HG03039 (cell line): ENCODE measurements around the gene FRY.
A peak's percentile ranks its signal among the peaks of the same experiment; 100 is the strongest.

Experiments used
- ATAC-seq: cut with Tn5 transposase; IDR thresholded peaks from one replicate; pipeline ENCODE4 v1.9.1; 2021; ENCODE audit warnings: mild to moderate bottlenecking, moderate library complexity; ENCODE audit not compliant: unreplicated experiment

Gene FRY

GRCh38 chr13:32254416-32254815 lies 222.8 kb downstream of the FRY start:
- no peak for ATAC-seq

DNA sequence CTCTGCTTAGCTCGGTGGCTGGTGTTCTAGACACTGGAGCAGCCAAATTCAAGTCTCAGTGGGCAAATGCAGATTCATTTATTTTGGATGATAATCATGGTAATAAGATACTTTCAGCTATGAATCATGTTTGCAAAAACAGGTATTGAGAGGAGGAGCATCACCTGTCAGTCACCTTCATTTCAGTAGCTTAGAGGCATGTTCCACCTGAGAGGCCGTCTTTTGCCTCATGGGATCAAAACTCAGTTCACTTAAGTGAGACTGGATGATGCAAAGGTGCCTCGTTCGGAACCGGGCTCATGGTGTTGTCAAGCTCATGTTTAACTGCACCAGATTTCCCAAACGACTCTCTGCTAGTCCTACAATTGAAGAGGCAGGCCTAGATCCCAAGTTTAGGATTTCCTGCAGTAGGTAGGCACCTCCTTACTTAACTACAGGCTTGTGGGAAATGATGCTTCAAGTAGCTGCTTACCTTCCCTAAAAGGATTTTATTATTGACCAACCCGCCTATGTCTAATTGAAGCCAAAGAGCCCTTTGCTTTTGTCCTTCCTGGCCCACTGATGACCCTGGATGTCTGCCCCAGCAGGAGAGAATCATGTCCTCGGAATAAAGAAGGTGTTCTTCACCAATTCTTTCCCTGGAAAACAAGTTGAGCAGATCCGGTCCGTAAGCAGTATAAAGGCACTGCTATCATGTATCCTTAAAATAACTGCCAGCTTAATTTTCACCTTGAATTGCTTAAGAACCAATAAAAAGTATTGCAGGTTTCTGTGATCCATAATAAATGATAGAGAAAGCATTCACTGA lies 223.5 kb downstream of the FRY start:
- ATAC-seq = no peak

- ATAC-seq = no peak
Observed at GRCh38 chr13:32255724-32256109, 224.1 kb downstream of the FRY start.

DNA sequence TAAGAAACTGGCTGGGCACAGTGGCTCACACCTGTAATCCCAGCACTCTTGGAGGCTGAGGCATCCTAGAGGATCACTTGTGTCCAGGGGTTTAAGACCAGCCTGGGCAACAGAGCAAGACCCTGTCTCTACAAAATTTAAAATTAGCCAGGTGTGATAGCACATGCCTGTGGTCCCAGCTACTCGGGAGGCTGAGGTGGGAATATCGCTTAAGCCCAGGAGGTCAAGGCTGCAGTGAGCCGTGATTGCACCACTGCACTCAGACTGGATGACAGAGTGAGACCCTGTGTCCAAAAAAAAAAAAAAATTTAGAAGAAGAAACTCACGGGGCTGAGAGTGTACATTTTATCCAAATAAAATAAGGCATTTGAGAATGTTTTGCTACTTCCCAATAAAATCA lies 224.7 kb downstream of the FRY start:
- ATAC-seq = no peak

GRCh38 chr13:32257649-32258048 lies 226.1 kb downstream of the FRY start:
- ATAC-seq = no peak

GRCh38 chr13:32259116-32259515 lies 227.5 kb downstream of the FRY start:
- ATAC-seq = no peak

- no peak for ATAC-seq
Observed at GRCh38 chr13:32261567-32261966, 230.0 kb downstream of the FRY start.

- ATAC-seq = no peak
Observed at GRCh38 chr13:32262165-32262564, 230.6 kb downstream of the FRY start.

GRCh38 chr13:32262619-32263018 lies 231.0 kb downstream of the FRY start:
- ATAC-seq = no peak

DNA sequence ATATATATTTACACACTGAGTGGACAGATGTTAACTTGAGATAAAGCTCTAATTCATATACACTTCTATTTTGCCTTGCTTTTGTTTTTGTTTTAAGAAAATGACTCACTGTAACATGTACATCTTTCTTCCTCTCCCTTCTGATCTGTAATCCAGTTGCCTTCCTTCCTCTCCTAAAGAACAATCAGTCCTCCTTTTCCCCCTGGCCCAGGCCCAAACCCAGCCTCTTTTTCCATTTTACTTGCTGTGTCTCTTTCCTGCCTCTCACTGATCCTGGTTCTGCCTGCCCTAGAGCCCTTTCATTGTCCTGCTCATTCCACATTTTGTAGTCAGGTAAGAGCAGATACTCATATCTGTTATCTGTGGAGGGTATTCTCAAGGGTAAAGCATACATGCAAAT lies 232.8 kb downstream of the FRY start:
- no peak for ATAC-seq

DNA sequence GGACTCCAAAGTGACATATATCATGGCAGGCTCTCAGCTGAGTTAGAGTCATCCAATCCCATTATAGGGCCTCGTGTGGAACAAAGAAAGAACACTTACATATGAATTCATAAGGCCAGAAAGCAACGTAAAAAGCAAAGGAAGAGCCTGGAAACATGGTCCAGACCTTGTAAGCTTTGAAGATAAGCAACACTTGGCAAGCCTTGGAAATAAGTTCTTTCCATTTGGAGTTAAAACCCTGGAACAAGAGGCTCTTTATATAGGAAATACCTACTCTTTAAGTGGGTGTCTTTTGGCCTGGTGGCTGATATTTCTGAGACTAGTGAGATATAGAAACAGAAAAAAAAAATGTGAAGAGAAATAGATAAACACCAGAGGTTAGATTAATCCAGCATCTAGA lies 234.2 kb downstream of the FRY start:
- no peak for ATAC-seq

DNA sequence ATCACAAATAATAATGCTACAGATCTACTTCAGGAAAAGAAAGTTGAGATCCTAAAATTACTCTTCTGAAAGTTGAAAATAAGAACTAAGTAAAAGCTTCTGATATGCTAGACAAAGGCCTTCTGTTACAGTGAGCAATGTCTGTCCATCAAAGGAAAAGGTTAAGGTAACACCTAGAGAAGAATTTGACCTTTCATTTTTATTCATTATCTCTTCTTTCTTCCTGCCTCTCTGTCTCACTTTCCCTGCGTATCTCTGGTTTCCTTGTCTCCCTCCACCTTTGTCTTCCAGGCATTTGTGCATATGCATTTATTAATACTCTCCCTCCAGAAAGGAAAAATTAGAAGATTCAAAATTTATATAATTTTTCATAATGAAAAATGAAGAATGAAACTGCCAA lies 234.6 kb downstream of the FRY start:
- no peak for ATAC-seq

GRCh38 chr13:32267836-32268439 lies 236.4 kb downstream of the FRY start:
- ATAC-seq = peak; percentile 92

DNA sequence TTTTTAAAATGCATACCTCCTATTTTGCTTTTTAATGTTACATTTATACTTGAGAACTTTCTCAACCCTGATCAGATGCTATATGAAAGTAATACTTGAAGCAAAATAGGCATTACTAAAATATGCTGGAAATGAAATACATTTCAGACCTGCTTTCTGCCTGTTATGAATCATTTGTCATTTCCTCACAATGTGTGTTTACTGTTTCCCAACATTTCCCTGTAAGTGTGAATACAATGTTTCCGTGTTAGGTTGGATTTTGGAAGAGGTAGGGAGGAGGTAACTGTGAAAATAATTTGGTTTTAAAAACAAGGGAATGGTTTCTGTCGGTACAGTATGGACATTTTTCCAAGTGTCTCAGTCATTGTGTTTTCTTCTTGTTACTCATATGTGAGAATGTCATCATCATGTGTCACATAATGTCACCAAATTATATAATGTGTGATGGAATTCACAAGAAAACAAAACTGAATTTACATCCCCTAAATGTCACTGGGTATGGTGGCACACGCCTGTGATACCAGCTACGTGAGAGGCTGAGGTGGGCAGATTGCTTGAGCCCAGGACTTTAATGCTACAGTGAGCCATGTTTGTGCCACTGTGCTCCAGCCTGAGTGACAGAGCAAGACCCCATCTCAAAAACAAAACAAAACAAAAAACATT lies 240.6 kb downstream of the FRY start:
- ATAC-seq = no peak

GRCh38 chr13:32277839-32278238 lies 246.3 kb downstream of the FRY start:
- no peak for ATAC-seq

- no peak for ATAC-seq
Observed at GRCh38 chr13:32278426-32278825, 246.9 kb downstream of the FRY start.

GRCh38 chr13:32281096-32281495 lies 249.5 kb downstream of the FRY start:
- no peak for ATAC-seq

- ATAC-seq = no peak
Observed at GRCh38 chr13:32282096-32282711, 250.6 kb downstream of the FRY start.

DNA sequence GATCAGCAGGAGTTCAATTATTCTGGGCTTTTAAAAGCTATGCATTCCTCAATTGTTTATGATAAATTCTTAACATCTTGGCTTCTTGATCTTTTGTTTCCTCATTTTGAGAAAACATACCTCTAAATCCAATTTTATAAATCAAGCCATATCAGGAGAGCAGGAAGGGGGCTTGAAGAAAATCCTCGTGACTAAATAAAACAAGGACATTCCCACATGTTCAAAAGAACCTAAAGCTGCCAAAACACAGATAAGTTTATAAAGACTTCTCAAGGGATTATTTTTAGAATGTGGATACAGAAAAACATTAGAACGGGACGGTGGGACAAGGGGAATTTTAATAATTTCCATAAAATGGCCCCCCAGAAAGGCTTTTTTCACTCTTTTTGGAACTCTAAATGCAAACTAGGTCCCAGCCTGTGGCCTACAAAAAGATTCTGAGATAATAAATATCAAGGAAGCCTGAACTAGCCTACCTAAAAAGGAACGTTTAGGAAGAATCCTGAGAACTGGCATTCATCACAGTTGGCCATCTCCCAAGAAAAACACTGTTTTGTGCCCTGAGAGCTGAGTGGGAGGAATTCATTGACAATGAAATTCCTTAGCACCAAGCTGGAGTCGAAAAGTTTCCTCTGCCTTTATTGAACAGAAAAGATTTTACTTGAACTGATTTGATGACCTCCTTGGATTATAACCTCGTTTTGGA lies 253.5 kb downstream of the FRY start:
- no peak for ATAC-seq

DNA sequence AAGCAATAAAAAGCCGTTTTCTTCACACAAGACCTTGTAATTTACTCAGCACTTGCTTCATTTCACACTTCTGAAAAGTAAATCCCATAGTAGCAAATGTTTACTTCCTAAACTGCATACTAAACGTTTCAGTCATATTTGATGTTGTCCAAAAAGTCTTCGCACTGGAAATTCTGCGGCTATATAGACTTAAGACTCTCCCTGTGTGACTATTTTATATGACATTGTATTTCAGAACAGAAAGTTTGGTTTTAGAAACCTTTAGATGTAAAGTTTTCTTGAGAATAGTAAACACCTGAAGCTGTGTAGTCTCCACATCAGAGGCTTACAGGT lies 254.0 kb downstream of the FRY start:
- no peak for ATAC-seq

DNA sequence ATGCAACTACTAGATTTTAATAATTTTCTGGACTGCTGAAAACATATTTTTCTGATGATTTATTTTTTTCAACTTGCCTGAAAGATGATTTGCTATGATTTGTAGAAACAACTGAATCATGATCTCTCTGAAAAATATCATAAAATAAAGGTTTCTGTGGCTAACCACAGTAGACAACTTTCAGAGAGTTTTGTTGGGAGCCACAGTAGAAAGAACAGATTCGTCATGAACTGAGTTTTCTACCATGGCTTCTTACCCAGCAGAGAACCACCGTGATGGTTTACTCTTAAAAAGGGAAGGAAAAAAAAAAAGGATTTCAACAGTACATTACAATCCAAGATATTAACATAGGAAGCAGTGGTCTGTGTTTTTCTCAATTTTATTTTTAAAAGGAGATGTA lies 265.6 kb downstream of the FRY start:
- no peak for ATAC-seq
